ENCODE data around the gene CLSTN1.

CLSTN1 gene

DNA sequence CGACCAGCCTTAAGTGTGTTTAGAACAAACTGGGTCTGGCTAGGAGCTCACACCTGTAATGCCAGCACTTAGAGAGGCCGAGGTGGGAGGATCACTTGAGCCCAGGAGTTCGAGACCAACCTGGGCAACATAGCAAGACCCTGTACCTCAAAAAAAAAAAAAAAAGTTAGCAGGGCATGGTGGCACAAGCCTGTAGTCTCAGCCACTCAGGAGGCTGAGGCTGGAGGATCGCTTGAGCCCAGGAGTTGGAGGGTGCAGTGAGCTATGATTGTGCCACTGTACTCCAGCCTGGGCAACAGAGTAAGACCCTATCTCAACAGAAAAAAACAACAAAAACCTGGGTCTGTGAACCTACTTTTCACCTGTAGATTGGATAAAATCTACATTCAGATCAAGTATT, 117.6 kb downstream of the CLSTN1 start:
- no peak overlapping the region for H3K27ac ChIP-seq
- TF ChIP-seq, protein P1, sequence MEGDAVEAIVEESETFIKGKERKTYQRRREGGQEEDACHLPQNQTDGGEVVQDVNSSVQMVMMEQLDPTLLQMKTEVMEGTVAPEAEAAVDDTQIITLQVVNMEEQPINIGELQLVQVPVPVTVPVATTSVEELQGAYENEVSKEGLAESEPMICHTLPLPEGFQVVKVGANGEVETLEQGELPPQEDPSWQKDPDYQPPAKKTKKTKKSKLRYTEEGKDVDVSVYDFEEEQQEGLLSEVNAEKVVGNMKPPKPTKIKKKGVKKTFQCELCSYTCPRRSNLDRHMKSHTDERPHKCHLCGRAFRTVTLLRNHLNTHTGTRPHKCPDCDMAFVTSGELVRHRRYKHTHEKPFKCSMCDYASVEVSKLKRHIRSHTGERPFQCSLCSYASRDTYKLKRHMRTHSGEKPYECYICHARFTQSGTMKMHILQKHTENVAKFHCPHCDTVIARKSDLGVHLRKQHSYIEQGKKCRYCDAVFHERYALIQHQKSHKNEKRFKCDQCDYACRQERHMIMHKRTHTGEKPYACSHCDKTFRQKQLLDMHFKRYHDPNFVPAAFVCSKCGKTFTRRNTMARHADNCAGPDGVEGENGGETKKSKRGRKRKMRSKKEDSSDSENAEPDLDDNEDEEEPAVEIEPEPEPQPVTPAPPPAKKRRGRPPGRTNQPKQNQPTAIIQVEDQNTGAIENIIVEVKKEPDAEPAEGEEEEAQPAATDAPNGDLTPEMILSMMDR (conservative IDR thresholded peaks at IDR 0.05; ENCODE audit: low read depth): no peak
- no peak for DNase-seq (ENCODE audit: low spot score)
- CTCF ChIA-PET: no interaction called here
- POLR2A ChIA-PET (ENCODE audit: low non-redundant PET): no interaction called here

DNA sequence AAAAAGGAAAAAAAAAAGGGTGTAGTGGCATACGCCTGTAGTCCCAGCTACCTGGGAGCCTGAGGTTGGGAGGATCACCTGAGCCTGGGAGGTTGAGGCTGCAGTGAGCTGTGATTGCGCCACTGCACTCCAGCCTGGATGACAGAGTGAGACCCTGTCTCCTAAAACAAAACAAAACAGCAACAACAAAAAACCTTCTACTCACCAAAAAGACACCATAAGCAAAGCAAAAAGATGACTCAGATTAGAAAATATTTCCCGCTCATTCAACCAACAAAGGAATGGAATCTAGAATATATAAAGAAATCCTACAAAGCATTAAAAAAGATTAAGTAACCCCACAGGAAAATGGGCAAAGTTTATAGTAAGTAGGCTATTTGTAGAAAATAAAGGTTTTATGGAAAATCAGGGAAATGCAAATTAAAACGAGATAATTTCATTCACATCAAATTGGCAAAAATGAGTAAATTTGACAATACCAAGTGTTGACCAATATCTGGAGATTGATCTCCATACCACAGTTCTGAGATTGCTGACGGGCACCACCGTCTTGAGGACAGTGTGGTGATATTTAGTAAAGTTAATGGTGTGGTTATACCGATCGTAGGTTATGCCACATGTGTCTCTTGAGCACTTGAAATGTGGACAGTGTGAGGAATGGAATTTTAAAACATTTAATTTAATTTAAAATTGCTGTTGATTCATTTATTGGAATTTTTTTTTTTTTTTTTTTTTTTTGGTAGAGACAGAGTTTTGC, 118.2 kb downstream of the CLSTN1 start:
- TF ChIP-seq, protein P1 (conservative IDR thresholded peaks at IDR 0.05; ENCODE audit: low read depth): no peak
- DNase-seq (ENCODE audit: low spot score): no peak
- ChIA-PET CTCF (no interaction called here), POLR2A (ENCODE audit: low non-redundant PET) (no interaction called here)
- H3K27ac ChIP-seq: no peak overlapping the region

DNA sequence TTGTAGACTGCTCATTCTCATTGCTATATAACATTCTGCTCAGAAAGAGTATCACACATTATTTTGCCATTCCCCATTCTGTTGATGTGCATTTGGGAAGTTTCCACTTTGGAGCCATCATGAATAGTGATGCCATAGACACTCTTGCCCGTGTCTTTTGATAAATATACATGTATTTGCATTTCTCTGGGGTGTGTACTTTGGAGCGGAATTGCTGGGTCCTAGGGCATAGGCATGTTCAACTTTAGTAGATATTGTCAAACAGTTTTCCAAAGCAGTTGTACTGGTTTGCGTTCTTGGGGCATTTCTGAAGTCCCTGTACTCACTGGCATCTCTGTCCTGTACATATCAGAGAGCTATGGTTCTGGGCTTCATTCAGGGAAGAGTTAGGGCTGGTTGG, 120.1 kb downstream of the CLSTN1 start:
- DNase-seq (ENCODE audit: low spot score): no peak
- H3K27ac ChIP-seq: no peak overlapping the region
- CTCF ChIA-PET: interaction anchor here (0.5 kb wide), 1 partner anchor 141 kb away, joined by 3 read pairs; no protein-coding TSS in a partner anchor
- TF ChIP-seq, protein P1 (conservative IDR thresholded peaks at IDR 0.05; ENCODE audit: low read depth): no peak
- POLR2A ChIA-PET (ENCODE audit: low non-redundant PET): no interaction called here

DNA sequence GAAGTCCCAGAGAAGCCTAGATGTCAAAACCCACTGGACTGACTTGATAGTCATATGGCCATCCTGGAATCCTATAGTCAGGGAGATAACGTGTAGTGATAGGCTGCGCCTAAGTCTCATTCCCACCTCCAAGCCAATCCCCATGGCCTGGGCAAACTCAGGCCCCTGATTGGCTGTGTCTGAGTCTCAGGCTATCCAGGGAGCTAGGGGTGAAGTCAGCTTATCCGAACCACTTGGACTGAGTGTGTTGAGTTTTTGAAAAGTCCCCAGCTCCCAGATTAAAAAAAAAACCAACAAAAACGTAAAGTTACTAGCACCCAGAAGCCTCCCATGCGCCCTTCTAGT, 120.6 kb downstream of the CLSTN1 start:
- ChIA-PET POLR2A (ENCODE audit: low non-redundant PET) (no interaction called here), CTCF (interaction anchor here (0.5 kb wide), 1 partner anchor 140 kb away, joined by 3 read pairs; no protein-coding TSS in a partner anchor)
- no peak for DNase-seq (ENCODE audit: low spot score)
- no peak overlapping the region for H3K27ac ChIP-seq
- TF ChIP-seq, protein P1 (conservative IDR thresholded peaks at IDR 0.05; ENCODE audit: low read depth): no peak

DNA sequence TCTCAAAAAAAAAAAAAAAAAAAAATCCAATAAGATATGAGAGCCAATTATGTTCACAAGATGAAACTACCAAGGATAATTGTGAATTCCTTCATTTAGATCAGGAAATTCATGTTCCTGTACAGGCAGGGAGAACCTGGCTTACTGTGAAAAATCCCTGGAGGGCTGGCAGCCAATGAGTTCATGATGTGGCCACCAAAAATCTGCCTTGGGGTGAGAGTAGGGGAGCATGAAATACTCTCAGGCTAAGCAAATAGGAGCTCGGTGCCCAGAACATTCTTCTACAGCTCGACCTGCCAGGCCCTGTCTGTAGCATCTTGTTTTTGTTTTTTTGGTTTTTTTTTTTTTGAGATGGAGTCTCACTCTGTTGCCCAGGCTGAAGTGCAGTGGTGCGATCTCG, 122.1 kb downstream of the CLSTN1 start:
- TF ChIP-seq, protein P1 (conservative IDR thresholded peaks at IDR 0.05; ENCODE audit: low read depth): no peak
- no peak for DNase-seq (ENCODE audit: low spot score)
- POLR2A ChIA-PET (ENCODE audit: low non-redundant PET): no interaction called here
- peak overlapping the region; percentile 70; the same call in 1 of the 2 replicates for H3K27ac ChIP-seq
- CTCF ChIA-PET: interaction anchor here (0.6 kb wide), 1 partner anchor 15 kb away, joined by 4 read pairs; no protein-coding TSS in a partner anchor

DNA sequence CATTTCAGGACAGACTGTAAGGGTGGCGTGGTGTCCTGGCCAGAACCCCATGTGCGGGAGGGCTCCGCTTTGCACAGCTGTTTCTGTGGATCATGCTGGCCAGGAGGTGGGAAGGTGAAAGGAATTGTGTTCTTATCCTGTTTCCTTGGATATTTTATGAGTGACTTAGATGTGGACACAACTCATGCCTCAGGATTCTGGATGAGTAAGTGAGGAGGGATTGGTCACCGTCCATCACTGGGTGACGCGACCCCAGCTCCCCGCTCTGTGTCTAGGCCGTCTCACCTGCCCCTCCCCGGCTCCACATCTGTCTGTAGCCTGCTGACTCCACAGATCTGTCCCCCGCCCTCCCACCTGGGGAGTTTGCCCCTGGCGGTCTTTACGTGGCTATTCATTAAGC, 123.4 kb downstream of the CLSTN1 start:
- ChIA-PET CTCF (interaction anchor here (0.8 kb wide), 1 partner anchor 74 kb away, joined by 4 read pairs; no protein-coding TSS in a partner anchor), POLR2A (ENCODE audit: low non-redundant PET) (interaction anchor here (0.5 kb wide), 1 partner anchor 55 kb away, joined by 4 read pairs; no protein-coding TSS in a partner anchor)
- peak; percentile 86 for DNase-seq (ENCODE audit: low spot score)
- TF ChIP-seq, protein P1 (conservative IDR thresholded peaks at IDR 0.05; ENCODE audit: low read depth): no peak
- H3K27ac ChIP-seq: peak overlapping the region; percentile 70

Data from RWPE1 (cell line).